ENCODE results near the gene CCDC71L.

GRCh38 chr7:106653488-106653887, 7.5 kb downstream of the CCDC71L start:
- TF ChIP-seq SP1 (IDR thresholded peaks at IDR 0.05) (no peak), JUND (IDR thresholded peaks at IDR 0.05) (no peak), CTCF (IDR thresholded peaks at IDR 0.05; ENCODE audit: low read depth, low read length, missing input control) (no peak), YY1 (IDR thresholded peaks at IDR 0.05) (no peak), GABPA (IDR thresholded peaks at IDR 0.05 in 1 of 2, conservative IDR thresholded peaks at IDR 0.05 in 1 of 2) (no peak), TAF1 (conservative IDR thresholded peaks at IDR 0.05) (no peak), REST (IDR thresholded peaks at IDR 0.05) (no peak), MAX (IDR thresholded peaks at IDR 0.05) (no peak), RAD21 (IDR thresholded peaks at IDR 0.05) (no peak), RXRA (IDR thresholded peaks at IDR 0.05) (no peak), HNF4A (conservative IDR thresholded peaks at IDR 0.05) (no peak), EGR1 (IDR thresholded peaks at IDR 0.05; ENCODE audit: low read depth in 2 of 2) (no peak)
- TF ChIP-seq, protein P1, sequence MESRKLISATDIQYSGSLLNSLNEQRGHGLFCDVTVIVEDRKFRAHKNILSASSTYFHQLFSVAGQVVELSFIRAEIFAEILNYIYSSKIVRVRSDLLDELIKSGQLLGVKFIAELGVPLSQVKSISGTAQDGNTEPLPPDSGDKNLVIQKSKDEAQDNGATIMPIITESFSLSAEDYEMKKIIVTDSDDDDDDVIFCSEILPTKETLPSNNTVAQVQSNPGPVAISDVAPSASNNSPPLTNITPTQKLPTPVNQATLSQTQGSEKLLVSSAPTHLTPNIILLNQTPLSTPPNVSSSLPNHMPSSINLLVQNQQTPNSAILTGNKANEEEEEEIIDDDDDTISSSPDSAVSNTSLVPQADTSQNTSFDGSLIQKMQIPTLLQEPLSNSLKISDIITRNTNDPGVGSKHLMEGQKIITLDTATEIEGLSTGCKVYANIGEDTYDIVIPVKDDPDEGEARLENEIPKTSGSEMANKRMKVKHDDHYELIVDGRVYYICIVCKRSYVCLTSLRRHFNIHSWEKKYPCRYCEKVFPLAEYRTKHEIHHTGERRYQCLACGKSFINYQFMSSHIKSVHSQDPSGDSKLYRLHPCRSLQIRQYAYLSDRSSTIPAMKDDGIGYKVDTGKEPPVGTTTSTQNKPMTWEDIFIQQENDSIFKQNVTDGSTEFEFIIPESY (IDR thresholded peaks at IDR 0.05) = no peak
